ENCODE results near the gene DAAM1.

- no peak for TF ChIP-seq CTCF (IDR thresholded peaks at IDR 0.05)
- TF ChIP-seq POLR2A (IDR thresholded peaks at IDR 0.05) = no peak
Observed at GRCh38 chr14:59344016-59344415, 155.5 kb downstream of the DAAM1 start.
